HG03039 (cell line): ENCODE measurements around the gene SLC25A5.
"Not testable (repeated sequence)": the region's sequence is repeated elsewhere in the genome, so short reads cannot be mapped to it uniquely, and the experiment has no call there.

ENCODE experiments used
- ATAC-seq: cut with Tn5 transposase; IDR thresholded peaks from one replicate; pipeline ENCODE4 v1.9.1; 2021; ENCODE audit warnings: mild to moderate bottlenecking, moderate library complexity; ENCODE audit not compliant: unreplicated experiment

SLC25A5 gene

GRCh38 chrX:119502727-119503483 lies 34.7 kb downstream of the SLC25A5 start:
- no peak for ATAC-seq

DNA sequence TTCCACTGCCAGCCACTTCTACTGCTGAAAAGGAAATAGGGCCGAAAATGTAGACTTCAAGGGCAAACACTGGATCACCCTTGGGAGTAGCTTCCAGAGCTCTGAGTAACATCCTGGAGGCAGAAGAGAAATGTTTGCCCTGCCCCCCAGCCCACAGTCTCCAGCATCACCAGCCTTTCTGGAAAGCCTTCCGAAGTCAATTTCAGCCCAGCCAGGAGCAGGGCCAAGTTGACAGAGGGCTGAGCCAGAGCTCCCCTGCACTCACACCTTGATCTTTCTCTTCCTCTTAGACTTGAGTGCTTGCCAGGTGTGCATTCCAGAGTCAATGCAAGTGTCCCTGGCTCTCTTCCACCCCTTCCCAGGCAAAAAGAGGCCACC lies 35.2 kb downstream of the SLC25A5 start:
- no peak for ATAC-seq

DNA sequence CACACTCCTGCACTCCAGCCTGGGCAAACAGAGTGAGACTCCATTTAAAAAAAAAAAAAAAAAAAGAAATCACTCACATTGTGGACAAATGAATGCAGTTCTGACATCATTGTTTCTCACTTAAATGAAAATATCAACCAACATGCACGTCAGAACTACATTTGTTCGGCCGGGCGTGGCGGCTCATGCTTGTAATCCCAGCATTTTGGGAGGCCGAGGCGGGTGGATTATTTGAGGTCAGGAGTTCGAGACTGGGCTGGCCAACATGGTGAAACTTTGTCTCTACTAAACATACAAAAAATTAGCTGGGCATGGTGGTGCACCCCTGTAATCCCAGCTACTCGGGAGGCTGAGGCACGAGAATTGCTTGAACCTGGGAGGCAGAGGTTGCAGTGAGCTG lies 36.9 kb downstream of the SLC25A5 start:
- not testable (repeated sequence) for ATAC-seq

GRCh38 chrX:119505945-119506344 lies 37.7 kb downstream of the SLC25A5 start:
- no peak for ATAC-seq

- no peak for ATAC-seq
These were observed 39.0 kb downstream of the SLC25A5 start for GRCh38 chrX:119507206-119507605.

DNA sequence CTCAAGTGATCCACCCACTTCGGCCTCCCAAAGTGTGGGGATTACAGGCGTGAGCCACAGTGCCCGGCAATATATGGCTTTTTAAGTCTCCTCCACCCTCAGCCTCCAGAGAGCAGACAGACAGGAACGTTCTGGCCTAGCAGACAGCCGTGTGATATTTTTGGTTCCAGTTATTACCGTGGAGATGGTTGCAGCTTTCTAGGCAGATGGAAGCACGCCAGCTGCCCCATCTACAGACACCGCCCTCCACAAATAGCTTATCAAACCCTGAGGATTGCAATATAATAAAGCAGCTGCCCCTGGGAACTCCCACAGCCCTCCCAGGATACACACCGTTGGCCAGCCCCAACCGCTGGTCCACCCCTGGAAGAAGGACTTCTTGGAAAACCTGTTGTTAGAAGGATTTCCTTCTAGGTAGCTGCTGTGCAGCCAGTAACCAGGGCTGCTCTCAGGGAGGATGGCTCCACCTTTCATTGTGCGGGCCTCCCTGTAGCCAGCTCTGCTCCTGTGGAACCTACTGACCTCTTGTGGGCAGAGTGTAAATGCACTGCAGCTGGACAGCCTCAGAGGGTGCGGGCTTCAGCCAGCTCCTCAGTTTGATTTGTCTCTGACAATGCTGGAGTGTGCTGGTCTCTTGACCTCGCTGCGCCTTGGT lies 44.0 kb downstream of the SLC25A5 start:
- ATAC-seq: no peak

GRCh38 chrX:119516157-119516702 lies 48.0 kb downstream of the SLC25A5 start:
- ATAC-seq: no peak

DNA sequence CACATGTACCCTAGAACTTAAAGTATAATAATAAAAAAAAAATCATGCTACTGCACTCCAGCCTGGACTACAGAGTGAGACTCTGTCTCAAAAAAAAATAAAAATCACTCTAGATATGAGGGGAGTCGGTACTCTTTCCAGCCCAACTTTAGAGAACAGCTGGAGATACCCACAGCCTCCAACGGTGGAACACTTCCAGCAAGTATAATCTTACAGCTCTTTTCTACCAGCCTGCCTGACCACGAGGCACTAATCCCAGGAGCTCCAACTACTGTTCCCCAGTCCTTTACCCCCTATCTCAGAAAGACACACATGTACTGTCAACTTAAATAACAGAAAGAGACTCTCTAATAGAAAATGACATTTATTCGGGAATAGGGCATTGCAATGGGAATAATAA lies 50.1 kb downstream of the SLC25A5 start:
- ATAC-seq: no peak
